A673 (cell line): ENCODE measurements around the gene IYD.

Experiments used
- CTCF ChIP-seq: fragments of 300-800, 200-600 bp; sonication (generic); conservative IDR thresholded peaks from 2 replicates; pipeline ENCODE4 v1.5.1; 2017; ENCODE audit warnings: low read depth, mild to moderate bottlenecking, antibody characterized with exemption, low read length, moderate library complexity, mixed read lengths
- EZH2 ChIP-seq: fragments of 200-600 bp; sonication (generic); IDR thresholded peaks from 2 replicates; pipeline ENCODE4 v1.6.1; 2017; ENCODE audit warnings: borderline replicate concordance, low read depth, mild to moderate bottlenecking, mixed read lengths, antibody characterized with exemption, low read length; ENCODE audit not compliant: poor library complexity, severe bottlenecking

- TF ChIP-seq CTCF (no peak), EZH2 (no peak)
Observed at GRCh38 chr6:150420428-150420827, 51.6 kb downstream of the IYD start.
